ENCODE data around the gene RND1.

The RND1 gene

GRCh38 chr12:48827513-48828096, 38.1 kb downstream of the RND1 start:
- H3K4me3 ChIP-seq (ENCODE audit: low read length) = no peak overlapping the region
- DNase-seq (ENCODE audit: low read depth) = no peak
- TF ChIP-seq, protein P1, sequence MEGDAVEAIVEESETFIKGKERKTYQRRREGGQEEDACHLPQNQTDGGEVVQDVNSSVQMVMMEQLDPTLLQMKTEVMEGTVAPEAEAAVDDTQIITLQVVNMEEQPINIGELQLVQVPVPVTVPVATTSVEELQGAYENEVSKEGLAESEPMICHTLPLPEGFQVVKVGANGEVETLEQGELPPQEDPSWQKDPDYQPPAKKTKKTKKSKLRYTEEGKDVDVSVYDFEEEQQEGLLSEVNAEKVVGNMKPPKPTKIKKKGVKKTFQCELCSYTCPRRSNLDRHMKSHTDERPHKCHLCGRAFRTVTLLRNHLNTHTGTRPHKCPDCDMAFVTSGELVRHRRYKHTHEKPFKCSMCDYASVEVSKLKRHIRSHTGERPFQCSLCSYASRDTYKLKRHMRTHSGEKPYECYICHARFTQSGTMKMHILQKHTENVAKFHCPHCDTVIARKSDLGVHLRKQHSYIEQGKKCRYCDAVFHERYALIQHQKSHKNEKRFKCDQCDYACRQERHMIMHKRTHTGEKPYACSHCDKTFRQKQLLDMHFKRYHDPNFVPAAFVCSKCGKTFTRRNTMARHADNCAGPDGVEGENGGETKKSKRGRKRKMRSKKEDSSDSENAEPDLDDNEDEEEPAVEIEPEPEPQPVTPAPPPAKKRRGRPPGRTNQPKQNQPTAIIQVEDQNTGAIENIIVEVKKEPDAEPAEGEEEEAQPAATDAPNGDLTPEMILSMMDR (IDR thresholded peaks at IDR 0.05; ENCODE audit: insufficient read depth, low read depth, low read length, missing control alignments) = no peak

GRCh38 chr12:48827026-48827425, 38.6 kb downstream of the RND1 start:
- DNase-seq (ENCODE audit: low read depth) = no peak
- TF ChIP-seq, protein P1 (IDR thresholded peaks at IDR 0.05; ENCODE audit: insufficient read depth, low read depth, low read length, missing control alignments) = no peak
- no peak overlapping the region for H3K4me3 ChIP-seq (ENCODE audit: low read length)

DNA sequence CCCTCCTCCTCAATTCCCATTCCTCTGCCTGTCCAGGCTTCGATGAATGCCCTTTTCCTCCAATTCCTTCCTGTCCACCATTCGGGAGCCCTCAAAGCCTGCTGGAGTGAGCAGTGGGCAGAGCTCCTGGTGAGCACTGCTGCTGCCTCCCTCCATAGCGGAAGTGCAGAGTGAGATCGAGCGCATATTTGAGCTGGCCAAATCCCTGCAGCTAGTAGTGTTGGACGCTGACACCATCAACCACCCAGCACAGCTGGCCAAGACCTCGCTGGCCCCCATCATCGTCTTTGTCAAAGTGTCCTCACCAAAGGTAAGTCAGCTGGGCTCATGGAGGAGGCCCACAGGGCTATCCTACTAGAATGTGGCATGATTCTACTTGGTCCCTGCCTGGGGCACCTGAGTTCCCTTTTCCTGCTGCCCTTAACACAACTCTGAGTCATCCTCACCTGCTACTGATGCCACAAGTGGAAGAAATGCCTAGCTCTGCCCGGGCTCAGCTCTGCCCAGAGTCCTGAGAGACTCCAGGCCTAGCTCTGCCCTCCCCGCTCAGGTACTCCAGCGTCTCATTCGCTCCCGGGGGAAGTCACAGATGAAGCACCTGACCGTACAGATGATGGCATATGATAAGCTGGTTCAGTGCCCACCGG, 39.3 kb downstream of the RND1 start:
- TF ChIP-seq, protein P1 (IDR thresholded peaks at IDR 0.05; ENCODE audit: insufficient read depth, low read depth, low read length, missing control alignments) = no peak
- DNase-seq (ENCODE audit: low read depth) = peak; percentile 87

GRCh38 chr12:48824905-48825304, 40.8 kb downstream of the RND1 start:
- TF ChIP-seq, protein P1 (IDR thresholded peaks at IDR 0.05; ENCODE audit: insufficient read depth, low read depth, low read length, missing control alignments) = no peak
- no peak overlapping the region for H3K4me3 ChIP-seq (ENCODE audit: low read length)
- DNase-seq (ENCODE audit: low read depth) = no peak

More for the DNA sequence above, 39.3 kb downstream of the RND1 start:
- no peak overlapping the region for H3K4me3 ChIP-seq (ENCODE audit: low read length)

- H3K4me3 ChIP-seq (ENCODE audit: low read length) = no peak overlapping the region
- peak; percentile 91 for DNase-seq (ENCODE audit: low read depth)
- TF ChIP-seq, protein P1 (IDR thresholded peaks at IDR 0.05; ENCODE audit: insufficient read depth, low read depth, low read length, missing control alignments) = no peak
These were observed 41.6 kb downstream of the RND1 start for GRCh38 chr12:48824112-48824511.

DNA sequence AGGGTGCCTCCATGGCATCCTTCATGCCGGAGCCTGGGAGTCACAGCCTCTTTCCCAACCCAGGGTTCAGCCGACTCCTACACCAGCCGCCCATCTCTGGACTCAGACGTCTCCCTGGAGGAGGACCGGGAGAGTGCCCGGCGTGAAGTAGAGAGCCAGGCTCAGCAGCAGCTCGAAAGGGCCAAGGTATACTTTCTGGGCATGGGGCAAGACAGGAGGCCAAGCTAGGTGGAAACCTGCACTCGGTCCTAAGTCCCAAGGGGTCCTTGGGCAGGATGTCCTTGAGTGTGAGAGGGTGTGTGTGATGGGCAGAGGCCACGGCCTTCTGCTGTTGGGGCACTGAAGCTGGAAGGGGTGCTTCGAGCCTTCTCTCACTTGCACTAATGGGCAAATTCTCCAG, 42.4 kb downstream of the RND1 start:
- H3K4me3 ChIP-seq (ENCODE audit: low read length) = no peak overlapping the region
- TF ChIP-seq, protein P1 (IDR thresholded peaks at IDR 0.05; ENCODE audit: insufficient read depth, low read depth, low read length, missing control alignments) = no peak

DNA sequence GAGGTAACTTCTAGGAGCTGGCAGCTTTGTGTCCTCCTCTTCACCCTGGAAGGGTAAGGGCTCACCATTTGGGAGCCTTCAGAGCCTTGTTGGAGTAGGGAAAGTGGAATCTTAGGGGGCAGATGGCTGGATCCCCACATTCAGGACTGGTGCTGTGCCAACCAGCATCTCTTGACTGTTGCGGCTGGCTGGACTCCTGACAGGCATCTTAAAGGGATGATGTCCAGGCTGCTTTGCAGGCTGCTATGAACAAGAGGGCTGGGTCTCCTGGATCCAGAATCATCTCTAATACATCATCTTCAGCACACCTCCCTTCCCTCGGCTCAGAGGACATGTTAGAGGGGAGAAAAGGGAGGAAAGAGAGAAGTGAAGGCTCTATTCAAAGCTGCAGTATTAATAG, 43.0 kb downstream of the RND1 start:
- no peak for DNase-seq (ENCODE audit: low read depth)
- TF ChIP-seq, protein P1 (IDR thresholded peaks at IDR 0.05; ENCODE audit: insufficient read depth, low read depth, low read length, missing control alignments) = no peak
- no peak overlapping the region for H3K4me3 ChIP-seq (ENCODE audit: low read length)

More for the DNA sequence above, 42.4 kb downstream of the RND1 start:
- no peak for DNase-seq (ENCODE audit: low read depth)
